IMR-90 (cell line): ENCODE data around the gene PHC3.
"Not testable (repeated sequence)": the region's sequence is repeated elsewhere in the genome, so short reads cannot be mapped to it uniquely, and the experiment has no call there.

Experiments
- BHLHE40 ChIP-seq: fragments of 150-350 bp; IDR thresholded peaks from 2 replicates; pipeline ENCODE4 v1.6.1; 2016; ENCODE audit warnings: mild to moderate bottlenecking, low read depth, low read length
- CTCF ChIP-seq: conservative IDR thresholded peaks from 2 replicates; pipeline ENCODE4 v1.5.1; 2012; ENCODE audit warnings: mild to moderate bottlenecking, low read depth, low read length, improper control_type of control experiment
- FOS ChIP-seq: fragments of 150-350 bp; IDR thresholded peaks from 2 replicates; pipeline ENCODE4 v1.6.1; 2016; ENCODE audit warnings: low read depth, low read length
- MAZ ChIP-seq: IDR thresholded peaks from 2 replicates; pipeline ENCODE4 v1.6.1; 2012; ENCODE audit warnings: low read depth, mild to moderate bottlenecking, low read length, improper control_type of control experiment, moderate library complexity, borderline replicate concordance
- NFE2L2 ChIP-seq: fragments of 150-350 bp; IDR thresholded peaks from 2 replicates; pipeline ENCODE4 v1.6.1; 2016; ENCODE audit warnings: low read depth, mild to moderate bottlenecking, low read length
- POLR2A ChIP-seq: IDR thresholded peaks from 2 replicates; pipeline ENCODE4 v1.6.1; 2012; ENCODE audit warnings: mild to moderate bottlenecking, low read depth, low read length
- RAD21 ChIP-seq: IDR thresholded peaks from 2 replicates; pipeline ENCODE4 v1.6.1; 2012; ENCODE audit warnings: low read length, improper control_type of control experiment
- SMC3 ChIP-seq: fragments of 150-350 bp; IDR thresholded peaks from 2 replicates; pipeline ENCODE4 v1.6.1; 2016; ENCODE audit warnings: low read depth, mild to moderate bottlenecking, antibody characterized with exemption, low read length, moderate library complexity
- USF2 ChIP-seq: fragments of 150-350 bp; IDR thresholded peaks from 2 replicates; pipeline ENCODE4 v1.6.1; 2017; ENCODE audit warnings: mild to moderate bottlenecking, antibody characterized with exemption, low read length, low read depth

DNA sequence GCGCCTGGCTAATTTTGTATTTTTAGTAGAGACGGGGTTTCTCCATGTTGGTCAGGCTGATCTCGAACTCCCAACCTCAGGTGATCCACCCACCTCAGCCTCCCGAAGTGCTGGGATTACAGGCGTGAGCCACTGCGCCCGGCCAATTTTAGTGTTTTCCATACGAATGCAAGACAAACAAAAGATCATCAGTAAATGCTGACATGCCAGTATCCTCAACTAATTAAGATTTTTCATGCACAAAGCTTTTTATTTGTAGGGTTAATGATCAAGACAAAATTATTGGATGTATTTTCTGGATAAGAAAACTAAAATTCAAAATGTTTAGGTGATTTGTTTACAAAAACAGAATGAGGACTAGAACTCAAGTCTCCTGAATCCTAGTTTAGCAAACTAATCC is 67.4 kb downstream of the PHC3 start:
- TF ChIP-seq CTCF, POLR2A, MAZ, BHLHE40, NFE2L2, SMC3, RAD21, USF2, FOS: not testable (repeated sequence)
